KOPT-K1 (cell line): ENCODE results near the gene CHD6.
"Not testable (repeated sequence)": the region's sequence is repeated elsewhere in the genome, so short reads cannot be mapped to it uniquely, and the experiment has no call there.

Experiments
- H3K27ac ChIP-seq: fragments of 200-600 bp; sonication (generic); 2 replicates; pipeline ENCODE4 v1.5.1; 2016; ENCODE audit warnings: antibody characterized with exemption, mild to moderate bottlenecking, low read depth, low read length; ENCODE audit not compliant: poor library complexity, severe bottlenecking
- H3K36me3 ChIP-seq: fragments of 200-600 bp; sonication (generic); 2 replicates; pipeline ENCODE4 v1.5.1; 2017; ENCODE audit warnings: antibody characterized with exemption, mild to moderate bottlenecking, low read length, moderate library complexity; ENCODE audit not compliant: insufficient read depth
- H3K9me3 ChIP-seq: fragments of 200-600 bp; sonication (generic); 2 replicates; pipeline ENCODE4 v1.5.1; 2017; ENCODE audit warnings: antibody characterized with exemption, low read length, mild to moderate bottlenecking; ENCODE audit not compliant: insufficient read depth, poor library complexity, severe bottlenecking

Gene CHD6

DNA sequence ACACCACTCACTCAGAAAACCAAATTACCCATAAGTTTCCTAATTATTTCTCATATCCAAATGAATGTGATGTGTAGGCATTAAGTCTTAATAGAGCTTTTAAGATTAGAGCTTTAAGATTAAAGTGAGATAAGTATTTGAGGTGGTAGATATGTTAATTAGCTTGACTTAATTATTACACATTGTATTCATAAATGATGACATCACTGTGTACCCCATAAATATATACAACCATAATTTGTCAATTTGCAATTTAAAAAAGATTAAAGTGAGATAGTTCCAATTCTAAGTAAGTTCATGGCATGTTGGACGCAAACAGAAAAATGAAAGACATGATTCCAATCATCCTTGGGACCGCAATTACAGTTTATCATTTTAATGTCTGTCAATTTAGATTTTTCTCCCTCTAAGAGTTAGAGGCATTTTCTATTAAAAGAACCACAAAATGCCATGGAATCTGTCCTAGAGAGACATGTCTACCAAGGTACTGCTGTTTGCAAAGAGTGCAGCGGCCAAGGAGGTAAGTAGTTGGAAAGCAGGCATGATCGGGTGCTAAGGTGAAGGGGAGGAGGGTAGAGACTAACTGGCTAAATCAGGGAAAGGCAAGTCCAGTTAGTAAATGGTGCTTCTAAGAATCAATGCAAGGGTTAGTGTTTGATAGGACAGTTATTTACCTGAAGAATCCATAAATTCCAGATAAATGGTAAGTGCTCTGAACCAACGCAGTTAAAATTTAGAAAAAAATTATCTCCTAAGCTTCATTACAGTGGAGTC, 65.7 kb downstream of the CHD6 start:
- Histone ChIP-seq H3K9me3 (peaks cover 35% of the 10 kb centered on the region), H3K27ac (no peak overlapping the region), H3K36me3 (peaks cover 19% of the 10 kb centered on the region)

DNA sequence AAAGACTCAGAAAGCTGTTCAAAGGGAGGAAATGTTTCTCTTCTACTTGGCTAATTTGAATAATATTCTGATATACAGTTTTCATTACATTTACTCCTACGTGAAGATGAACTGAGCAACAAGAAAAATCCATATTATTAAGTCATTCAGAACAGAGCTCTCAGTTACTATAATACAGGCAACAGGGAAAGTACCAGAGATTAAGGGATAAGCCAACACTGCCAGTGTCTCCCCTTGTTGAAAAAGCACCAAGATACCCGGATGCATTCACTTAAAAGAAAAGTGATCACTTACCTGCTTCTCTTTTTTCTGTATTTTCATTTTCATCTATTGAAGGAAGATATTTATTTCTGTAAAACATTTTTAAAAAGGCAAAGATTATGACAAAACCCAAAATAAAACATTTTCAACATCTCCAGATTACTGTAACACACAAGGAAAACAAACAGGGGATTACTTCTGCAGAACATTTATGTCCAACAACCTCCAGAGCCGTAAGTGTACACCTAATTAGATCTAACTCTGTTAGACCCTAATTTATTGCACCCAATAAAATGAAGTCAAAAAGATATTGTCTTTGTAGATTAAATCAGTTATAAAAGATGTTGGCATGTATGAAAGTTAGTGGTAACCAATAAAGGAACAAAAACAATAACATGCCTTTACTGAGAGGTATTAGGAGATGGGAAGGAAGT, 67.0 kb downstream of the CHD6 start:
- Histone ChIP-seq H3K9me3 (peaks cover 22% of the 10 kb centered on the region), H3K27ac (no peak overlapping the region), H3K36me3 (peaks cover 19% of the 10 kb centered on the region)

DNA sequence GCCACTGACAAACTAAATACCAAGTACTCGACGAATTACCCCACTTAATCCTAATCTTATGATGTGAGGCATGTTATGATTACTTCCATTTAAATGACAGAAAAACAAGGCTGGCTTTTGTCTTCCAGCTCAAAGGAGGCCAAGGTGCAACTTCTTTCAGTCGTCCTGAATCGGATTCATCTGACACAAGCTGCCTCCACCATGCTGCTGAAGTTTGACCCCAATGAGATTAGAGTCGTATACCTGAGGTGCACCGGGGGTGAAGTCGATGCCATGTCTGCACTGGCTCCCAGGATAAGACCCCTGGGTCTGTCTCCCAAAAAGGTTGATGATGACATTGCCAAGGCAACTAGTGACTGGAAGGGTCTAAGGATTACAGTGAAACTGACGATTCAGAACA, 71.0 kb downstream of the CHD6 start:
- peaks cover 9% of the 10 kb centered on the region for H3K36me3 ChIP-seq
- H3K9me3 ChIP-seq = peaks cover 11% of the 10 kb centered on the region
- no peak overlapping the region for H3K27ac ChIP-seq

DNA sequence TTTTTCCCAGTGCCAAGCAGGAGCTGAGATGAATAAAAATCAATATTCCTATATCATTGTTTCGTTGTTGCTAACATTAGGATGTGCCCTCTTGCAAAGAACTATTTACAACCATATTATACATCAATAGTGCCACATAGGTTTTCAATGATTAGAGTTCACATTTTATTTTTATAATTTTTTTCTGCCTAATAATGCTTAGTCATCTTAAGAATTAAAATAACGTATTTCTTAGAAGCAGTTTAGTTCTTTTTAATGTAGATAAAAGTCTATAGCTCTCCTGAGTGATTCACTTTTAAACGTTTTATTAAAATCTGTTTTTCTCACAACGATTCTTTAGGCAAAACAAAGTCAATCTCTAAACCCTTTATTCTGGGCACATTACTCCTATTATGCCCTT, 71.6 kb downstream of the CHD6 start:
- Histone ChIP-seq H3K27ac (no peak overlapping the region), H3K9me3 (peaks cover 11% of the 10 kb centered on the region), H3K36me3 (peaks cover 9% of the 10 kb centered on the region)

DNA sequence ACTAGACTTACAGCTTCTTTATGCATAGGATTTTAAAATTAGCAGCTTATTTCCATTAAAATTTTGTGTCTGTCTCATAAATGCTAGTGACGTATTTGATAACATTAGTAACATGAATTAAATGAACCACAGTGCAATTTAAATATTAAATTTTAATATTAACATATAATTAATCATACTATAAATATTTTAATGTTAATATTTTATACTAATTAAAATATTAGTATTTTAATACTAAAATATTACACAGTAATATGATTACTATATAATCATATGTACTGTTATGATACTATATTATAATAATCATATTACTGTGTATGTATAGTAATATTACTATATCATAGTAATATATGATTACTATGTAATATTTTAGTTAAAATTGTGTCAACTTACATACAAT, 73.7 kb downstream of the CHD6 start:
- Histone ChIP-seq H3K36me3 (peaks cover under 1% of the 10 kb centered on the region; the same call in 1 of the 2 replicates), H3K9me3 (no peaks in the 10 kb centered on the region), H3K27ac (no peak overlapping the region)

DNA sequence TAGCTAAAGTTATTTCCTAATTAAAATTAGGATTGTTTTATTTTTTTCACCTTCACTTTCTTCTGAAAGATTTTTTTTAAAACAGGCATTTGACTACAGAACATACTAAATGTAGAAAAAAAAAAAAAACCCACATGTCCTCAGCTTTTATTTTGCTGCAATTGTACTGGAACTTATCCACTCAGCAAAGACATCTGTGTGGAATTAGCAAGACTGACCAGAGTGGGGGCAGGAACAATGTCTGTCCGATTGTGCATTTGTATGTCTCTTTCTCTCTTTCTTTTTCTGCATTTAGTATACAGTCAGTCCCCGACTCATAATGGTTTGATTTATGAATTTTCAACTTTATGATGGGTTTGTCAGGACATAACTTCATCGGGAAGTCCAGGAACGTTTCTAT, 77.3 kb downstream of the CHD6 start:
- peaks cover 20% of the 10 kb centered on the region for H3K9me3 ChIP-seq
- H3K36me3 ChIP-seq = peaks cover 19% of the 10 kb centered on the region
- H3K27ac ChIP-seq = no peak overlapping the region

DNA sequence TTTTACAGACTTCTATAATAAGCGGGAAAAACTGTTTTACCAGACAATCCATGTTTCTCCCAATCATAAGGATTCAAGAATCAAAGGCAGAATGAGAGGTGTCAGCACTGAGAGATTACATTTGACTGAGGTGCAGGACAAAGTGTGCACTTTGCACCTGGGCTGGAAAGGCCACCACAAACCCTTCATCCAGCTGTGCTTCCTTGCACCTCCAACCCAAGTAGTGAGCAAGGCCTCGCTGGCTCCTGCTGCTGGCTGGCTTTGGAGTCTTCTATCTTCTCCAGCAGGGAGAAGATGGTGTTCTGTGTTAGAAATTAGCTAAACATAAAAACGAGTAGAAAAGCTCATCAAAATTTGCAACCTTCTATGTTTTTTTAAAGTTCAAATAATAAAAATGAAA, 77.7 kb downstream of the CHD6 start:
- peaks cover 19% of the 10 kb centered on the region for H3K36me3 ChIP-seq
- peaks cover 20% of the 10 kb centered on the region for H3K9me3 ChIP-seq
- H3K27ac ChIP-seq = no peak overlapping the region

DNA sequence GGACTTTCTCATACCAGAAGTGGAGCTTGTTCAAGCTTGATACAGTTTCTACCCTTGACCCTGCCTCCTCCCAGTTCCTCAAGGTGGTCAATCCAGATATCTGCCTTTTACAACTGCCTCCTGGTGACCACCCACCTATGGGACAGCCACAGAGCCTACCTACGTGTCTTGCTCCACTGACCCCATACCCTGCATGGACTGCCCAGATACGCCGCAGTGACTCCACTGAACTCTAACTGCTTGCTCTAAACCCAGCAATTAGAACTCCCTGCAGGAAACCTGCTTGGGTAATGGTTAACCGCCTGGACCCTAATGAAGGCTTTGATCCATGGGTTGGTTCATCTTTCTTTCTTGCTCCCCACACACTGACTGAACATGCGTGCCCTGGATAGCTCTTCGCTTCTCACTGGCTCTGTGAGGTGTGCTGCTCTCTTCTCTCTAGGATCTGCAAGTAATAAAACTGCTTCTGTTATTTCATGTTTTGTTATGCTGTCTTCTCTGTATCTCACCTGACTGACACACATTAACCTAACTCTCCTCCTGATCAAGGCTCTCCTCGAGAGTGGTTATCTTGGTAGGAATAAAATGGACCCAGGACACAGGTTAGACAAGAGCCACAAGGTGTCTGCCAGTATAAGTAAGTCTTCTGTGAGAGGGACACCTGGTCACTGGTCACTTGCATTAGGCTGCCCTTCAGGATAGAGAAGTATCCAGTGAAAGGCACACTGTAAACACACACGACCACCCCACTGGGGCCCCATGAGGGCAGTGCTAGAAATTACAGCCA, 79.2 kb downstream of the CHD6 start:
- Histone ChIP-seq H3K27ac (no peak overlapping the region), H3K9me3 (peaks cover 20% of the 10 kb centered on the region), H3K36me3 (peaks cover 19% of the 10 kb centered on the region)

DNA sequence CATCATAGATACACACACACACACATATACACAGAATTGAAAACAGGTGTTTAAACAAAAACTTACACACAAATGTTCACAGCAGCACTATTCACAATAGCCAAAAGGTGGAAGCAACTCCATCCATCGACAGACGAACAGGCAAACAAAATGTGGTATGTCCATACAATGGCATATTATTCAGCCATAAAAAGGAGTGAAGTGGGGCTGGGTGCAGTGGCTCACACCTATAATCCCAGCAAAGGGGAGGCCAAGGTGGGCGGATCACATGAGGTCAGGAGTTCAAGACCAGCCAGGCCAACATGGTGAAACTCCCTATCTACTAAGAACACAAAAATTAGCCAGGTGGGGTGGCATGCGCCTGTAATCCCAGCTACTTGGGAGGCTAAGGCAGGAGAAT, 80.3 kb downstream of the CHD6 start:
- Histone ChIP-seq H3K36me3 (peaks cover 28% of the 10 kb centered on the region), H3K27ac (no peak overlapping the region), H3K9me3 (peaks cover 20% of the 10 kb centered on the region)

DNA sequence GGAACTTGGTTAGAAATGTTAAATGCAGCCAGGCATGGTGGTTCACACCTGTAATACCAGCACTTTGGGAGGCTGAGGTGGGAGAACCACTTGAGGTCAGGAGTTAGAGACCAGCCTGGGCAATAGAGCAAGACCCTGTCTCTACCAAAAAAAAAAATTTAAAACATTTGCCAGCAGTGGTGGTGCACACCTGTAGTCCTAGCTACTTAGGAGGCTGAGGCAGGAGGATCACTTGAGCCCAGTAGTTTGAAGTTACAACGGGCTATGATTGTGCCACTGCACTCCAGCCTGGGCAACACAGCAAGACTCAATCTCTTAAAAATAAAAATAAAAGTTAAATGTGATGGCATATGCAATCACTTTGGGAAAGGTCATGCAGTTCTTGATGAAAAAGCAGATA, 82.6 kb downstream of the CHD6 start:
- H3K36me3 ChIP-seq = peaks cover 48% of the 10 kb centered on the region
- not testable (repeated sequence) for H3K27ac ChIP-seq
- H3K9me3 ChIP-seq = peaks cover 20% of the 10 kb centered on the region

DNA sequence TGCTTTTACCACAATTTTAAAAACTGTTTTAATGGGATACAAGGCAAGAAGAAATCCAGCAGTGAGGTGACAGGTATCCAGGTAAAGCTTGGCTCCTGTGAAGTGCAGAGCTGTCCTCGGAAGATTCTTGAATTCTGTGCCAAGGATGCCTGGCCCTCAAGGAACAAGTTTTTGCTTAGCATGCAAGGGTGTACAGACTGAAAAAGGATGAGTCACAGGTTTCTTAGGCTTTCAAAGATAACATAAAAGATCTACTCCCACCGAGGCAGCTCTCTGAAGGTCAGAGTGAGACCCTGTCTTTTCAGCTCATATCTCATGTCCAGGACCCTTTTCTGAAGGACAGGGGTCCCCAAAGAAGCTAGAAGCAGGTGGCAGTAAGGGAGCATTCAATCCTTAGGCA, 83.3 kb downstream of the CHD6 start:
- peaks cover 20% of the 10 kb centered on the region for H3K9me3 ChIP-seq

DNA sequence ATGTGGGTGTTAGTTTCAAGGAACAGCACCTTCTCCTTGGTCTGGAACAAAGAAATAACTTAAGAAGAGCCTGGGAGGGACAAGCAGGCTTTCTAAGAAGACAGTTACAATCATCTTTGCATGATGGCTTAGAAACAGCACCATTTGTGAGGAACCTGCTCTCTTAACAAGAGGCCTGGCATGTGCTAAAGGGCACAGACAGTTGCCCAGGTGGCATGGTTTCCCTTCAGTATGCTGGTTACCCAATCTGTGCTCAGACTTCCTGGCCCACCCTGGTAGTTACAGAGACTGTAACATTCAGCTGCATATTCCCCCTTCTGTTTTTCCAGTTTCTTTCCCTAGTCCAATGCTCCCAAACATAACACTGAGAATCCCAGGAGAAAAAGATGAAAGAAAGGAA, 84.0 kb downstream of the CHD6 start:
- H3K9me3 ChIP-seq = peaks cover 20% of the 10 kb centered on the region
- peaks cover 57% of the 10 kb centered on the region for H3K36me3 ChIP-seq
- H3K27ac ChIP-seq = no peak overlapping the region

More for the DNA sequence above, 83.3 kb downstream of the CHD6 start:
- Histone ChIP-seq H3K27ac (no peak overlapping the region), H3K36me3 (peaks cover 54% of the 10 kb centered on the region)

DNA sequence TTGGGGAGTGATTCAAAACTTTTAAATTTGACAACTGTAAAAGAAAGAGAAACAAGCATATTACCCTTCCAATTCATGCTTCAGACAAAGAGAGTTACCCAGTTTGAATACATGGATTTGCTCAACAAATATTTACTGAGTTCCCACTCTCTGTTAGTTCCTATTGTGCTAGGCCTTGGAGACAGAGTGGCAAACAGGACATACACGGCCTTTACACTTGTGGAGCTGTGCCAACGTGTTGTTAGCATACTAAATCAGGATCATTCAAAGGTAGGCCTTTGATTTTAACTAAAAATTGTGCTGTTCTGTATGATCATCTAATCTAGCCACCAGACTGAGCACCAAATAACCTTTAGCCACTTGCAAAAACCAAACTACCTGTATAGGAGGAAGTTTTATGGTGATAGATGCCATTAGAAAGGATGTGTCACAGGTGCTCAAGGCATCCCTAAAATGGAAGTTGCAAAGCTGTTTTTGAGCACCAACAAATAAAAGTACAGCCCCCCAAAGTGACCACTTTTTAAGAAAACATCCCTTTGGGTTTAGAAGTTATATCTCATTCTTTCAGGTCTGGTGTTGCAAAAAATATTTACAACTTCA, 84.5 kb downstream of the CHD6 start:
- H3K9me3 ChIP-seq = peaks cover 16% of the 10 kb centered on the region
- peaks cover 52% of the 10 kb centered on the region for H3K36me3 ChIP-seq
- H3K27ac ChIP-seq = no peak overlapping the region

DNA sequence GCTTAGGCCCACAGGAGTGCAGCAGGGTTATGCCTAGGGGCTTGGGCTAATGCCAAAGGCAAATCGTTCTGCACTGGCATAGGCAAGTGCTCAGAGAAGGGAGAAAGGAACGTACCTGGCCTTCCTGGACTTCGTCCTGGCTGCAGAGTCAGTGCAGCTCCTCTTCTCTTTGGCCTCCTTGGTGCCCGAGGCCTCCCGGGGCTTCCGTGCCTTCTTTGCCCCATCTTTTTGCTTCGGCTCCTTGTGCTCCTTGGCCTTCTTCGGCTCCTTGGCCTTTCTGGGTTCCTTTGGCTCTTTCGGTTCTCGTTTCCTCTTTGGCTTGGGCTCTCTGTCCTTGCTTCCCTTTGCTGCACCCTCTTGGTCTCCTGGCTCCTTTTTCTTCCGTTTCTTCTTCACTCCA, 85.2 kb downstream of the CHD6 start:
- Histone ChIP-seq H3K9me3 (peaks cover 10% of the 10 kb centered on the region), H3K36me3 (peaks cover 51% of the 10 kb centered on the region), H3K27ac (no peak overlapping the region)
